COLO668 (cell line): Measurements from ENCODE around the gene TPRN.

Experiments
- DNase-seq: peaks from one replicate; lab custom pipeline; 2025; ENCODE audit not compliant: unreplicated experiment; lab: John Stamatoyannopoulos, UW

Gene TPRN

GRCh38 chr9:137146527-137146918, 54.0 kb downstream of the TPRN start:
- no peak for DNase-seq

- no peak for DNase-seq
These were observed 54.6 kb downstream of the TPRN start for GRCh38 chr9:137145731-137146526.

GRCh38 chr9:137143459-137143858, 57.1 kb downstream of the TPRN start:
- DNase-seq = no peak

- DNase-seq = no peak
These were observed 58.3 kb downstream of the TPRN start for GRCh38 chr9:137141976-137142936.
